Measurements from ENCODE around the gene STIL.
"Not testable (repeated sequence)": the region's sequence is repeated elsewhere in the genome, so short reads cannot be mapped to it uniquely, and the experiment has no call there.

Gene STIL

DNA sequence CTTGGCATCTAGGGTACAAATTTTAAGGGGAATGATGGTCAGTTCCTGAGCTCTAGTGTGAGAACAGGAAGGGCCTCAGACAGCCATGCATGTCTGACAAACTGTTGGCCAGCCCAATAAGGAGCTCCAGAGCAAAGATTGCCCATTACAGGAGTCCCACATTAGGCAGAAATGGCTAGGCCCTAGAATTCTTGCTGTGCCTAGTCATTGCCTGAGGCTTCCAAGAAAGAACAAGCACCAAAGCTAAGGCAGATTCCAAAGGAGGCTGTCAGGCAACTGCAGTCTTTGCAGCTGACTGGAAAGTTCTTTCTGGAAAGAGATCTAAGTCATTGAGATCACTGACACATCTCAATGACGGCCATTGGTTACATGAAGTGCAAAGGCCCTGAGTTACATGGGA, 3.9 kb upstream of the STIL start:
- DNase-seq, result no peak

DNA sequence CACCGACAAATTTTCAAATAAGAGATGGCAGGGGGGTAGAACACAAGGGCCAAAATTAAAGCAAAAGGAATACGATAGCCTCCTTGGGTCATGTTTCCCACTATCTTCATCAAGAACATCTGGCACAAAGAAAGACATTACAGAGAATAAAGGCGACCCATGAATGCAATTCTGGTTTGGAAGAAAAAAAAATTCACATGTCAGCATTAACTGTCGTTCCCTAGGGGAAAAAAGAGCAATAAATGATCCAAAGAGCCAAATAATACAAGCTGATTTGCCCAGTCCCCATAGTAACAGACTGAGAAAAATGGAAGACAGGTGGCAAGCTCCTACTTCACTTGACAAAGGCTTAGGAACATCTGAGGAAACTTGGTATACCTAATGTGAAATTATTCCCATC, 4.5 kb downstream of the STIL start:
- DNase-seq, result no peak

DNA sequence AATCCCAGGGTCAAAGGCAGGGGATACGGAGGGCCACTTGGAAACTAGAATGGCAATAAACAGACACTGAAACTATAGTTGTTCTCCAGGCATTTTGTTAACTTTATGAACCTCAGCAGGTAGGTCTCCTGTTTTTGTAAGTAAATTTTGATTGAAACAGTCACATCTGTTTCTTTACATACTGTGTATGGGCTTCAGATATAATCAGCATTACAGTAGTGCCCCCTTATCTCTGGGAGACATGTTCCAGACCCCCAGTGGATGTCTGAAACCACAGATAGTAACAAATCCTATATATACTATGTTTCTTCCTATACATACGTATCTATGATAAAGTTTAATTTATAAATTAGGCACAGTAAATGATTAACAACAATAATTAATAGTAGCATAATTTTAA, 11.5 kb downstream of the STIL start:
- DNase-seq, result no peak

DNA sequence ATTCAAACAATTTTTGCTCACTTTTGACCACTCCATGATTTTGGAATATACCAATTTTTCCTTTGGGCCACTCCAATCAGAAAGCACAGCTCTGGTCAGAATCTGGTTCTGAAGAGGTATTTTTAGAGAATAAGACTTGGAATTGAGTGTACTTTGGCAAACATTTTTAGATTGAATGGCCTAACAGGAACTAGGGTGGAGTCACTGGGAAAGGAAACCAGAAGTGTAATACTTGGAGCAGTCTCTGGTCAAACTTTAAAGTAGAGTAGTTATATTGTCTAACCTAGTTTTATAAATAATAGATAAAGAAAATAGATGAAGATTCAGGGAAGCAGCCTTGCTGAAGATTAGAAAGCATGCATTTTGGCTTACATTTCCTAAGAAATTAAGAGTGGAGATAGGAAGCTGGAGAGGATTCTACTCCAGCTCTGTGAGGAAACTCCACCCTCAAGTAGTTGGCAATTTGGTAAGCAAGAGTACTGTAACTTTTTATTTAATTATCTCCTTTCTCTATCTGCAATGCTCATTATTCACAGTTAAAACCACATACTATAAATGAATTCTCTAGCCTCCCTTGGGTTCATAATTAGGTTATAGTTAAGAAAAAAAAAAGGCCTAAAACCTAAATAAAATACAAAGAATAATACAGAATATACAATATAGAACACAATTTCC, 15.8 kb downstream of the STIL start:
- DNase-seq, result no peak

DNA sequence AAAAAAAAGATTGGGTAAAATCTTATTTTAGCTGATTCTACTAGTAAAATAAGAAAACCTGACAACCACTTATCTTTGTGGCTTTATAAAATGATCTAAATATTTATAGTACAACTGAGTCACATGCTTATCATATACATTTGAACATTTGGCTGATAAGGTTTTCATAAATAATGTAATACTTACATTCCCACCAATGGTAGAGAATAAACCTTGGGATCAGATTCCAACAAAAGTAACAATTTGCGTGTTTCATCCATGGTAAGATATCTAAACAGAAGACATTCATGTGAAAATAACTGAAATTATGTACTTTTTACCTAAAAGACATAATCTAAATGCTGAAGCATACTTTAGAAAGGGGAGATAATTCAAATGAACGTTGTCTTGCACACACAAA, 18.4 kb downstream of the STIL start:
- no peak for DNase-seq

DNA sequence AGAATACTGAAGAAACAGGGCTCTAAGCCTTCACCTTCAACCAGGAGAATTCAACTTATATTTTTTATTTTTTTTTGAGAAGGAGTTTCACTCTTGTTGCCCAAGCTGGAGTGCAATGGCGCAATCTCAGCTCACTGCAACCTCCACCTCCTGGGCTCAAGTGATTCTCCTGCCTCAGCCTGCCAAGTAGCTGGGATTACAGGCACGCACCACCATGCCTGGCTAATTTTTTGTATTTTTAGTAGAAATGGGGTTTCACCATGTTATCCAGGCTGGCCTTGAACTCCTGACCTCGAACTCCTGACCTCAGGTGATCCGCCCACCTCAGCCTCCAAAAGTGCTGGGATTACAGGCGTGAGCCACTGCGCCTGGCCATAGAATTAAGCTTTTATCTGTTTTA, 19.1 kb downstream of the STIL start:
- not testable (repeated sequence) for DNase-seq

DNA sequence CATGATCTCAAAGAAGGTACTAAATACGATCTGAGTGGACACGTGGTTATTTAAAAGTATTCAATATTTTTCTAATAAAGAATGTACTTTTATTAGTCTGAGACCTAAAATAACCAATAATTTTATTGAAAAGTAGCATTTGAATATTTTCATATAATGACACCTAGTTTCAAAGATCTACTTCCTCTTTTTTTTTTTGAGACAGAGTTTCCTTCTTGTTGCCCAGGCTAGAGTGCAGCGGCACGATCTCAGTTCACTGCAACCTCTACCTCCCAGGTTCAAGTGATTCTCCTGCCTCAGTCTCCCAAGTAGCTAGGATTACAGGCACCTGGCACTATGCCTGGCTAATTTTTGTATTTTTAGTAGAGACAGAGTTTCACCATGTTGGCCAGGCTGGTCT, 25.8 kb downstream of the STIL start:
- DNase-seq, result not testable (repeated sequence)

DNA sequence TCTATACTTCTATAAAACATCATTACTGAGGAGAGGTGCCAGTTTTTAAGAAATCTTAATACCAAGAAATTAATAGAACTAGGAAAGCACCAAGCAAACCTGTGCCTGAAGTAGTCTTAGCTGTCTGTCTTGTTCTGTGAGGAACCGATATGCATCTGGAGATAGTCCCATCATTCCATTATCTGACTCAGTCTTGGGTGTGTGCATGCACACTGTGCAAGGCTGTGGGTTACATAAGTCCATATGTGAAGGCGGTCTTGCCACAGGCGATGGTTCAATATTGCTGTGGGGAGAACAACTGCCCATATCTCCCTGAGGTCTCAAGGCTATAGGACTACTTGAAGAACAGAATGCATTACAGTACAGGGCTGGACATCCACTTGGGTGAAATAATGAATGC, 33.8 kb downstream of the STIL start:
- no peak for DNase-seq

DNA sequence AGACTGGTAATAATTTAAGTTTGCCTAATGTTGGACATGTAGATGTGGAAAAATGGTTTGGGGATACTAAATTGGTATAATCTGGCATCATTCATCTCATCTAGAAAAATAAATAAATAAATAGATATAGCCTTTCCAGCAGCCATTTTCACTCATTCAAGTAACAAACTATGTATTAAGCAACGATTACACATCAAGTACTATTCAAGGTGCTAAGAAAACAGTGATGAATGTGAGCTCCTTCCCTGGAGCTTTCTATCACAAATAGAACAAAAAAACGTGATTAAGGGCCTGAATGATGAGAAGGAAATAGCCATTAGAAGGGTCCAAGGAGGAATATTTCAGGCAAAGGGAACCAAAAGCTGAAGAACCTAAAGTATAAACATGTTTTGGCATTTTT, 37.1 kb downstream of the STIL start:
- no peak for DNase-seq

DNA sequence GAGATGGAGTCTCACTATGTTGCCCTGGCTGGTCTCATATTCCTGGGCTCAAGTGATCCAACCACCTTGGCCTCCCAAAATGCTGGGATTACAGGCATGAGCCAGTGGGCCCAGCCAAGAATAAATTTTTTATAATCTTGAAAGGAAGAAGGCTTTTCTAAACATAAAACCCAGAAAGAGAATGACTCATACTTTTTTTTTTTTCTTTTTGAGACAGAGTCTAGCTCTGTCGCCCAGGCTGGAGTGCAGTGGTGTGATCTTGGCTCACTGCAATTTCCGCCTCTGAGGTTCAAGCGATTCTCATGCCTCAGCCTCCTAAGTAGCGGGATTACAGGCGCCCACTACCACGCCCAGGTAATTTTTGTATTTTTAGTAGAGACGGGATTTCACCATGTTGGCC, 38.1 kb downstream of the STIL start:
- not testable (repeated sequence) for DNase-seq

DNA sequence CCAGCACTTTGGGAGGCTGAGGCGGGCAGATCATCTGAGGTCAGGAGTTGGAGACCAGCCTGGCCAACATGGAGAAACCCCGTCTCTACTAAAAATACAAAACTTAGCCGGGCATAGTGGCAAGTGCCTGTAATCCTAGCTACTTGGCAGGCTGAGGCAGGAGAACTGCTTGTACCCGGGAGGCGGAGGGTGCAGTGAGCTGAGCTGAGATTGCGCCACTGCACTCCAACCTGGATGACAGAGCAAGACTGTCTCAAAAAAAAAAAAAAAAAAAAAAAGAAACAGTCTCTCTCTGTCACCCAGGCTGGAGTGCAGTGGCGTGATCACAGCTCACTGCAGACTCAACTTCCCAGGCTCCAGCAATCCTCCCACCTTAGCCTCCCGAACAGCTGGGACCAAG, 48.4 kb downstream of the STIL start:
- DNase-seq, result not testable (repeated sequence)

DNA sequence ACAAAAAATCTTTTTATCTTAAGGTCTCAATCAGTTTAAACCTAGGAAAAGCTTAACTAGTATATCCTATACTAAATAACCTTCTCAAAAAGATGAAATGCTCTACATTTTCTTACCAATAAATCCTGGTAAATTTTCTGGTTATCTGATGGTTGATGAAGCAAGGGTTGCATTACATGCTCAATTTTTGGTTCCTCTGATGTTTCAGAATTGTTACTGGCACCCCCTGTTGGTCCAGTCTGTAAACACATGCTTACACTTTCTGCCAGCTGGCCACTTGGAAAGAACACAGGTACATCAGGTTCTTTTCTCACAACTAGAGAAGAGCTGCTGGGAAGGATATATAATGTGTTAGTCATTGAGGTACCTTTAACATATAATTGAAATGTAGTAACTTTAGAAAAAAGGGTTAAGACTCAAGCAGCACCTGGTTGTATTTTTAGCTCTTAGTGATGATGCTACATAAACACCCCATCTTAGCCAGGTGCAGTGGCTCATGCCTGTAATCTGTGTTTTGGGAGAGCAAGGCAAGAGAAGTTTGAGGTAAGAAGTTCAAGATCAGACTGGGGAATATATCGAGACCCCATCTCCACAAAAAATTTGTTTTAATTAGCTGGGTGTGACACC, 51.0 kb downstream of the STIL start:
- DNase-seq, result peak; percentile 54

DNA sequence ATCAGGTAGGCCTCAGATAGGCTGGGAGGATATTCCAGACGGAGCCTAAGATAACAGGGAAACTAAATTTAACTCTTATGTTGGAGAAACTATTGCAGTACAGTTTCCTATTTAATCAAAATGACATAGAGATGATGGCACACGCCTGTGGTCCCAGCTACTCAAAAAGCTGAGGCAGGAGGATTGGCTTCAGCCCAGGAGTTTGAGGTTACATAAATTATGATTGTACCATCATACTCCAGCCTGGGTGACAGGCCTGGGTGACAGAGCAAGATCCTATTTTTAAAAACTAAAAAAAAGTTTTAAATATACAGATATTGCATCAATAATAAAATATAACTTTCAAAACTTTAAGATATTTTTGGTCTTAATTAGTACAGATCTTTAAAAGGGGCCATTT, 56.7 kb downstream of the STIL start:
- no peak for DNase-seq

DNA sequence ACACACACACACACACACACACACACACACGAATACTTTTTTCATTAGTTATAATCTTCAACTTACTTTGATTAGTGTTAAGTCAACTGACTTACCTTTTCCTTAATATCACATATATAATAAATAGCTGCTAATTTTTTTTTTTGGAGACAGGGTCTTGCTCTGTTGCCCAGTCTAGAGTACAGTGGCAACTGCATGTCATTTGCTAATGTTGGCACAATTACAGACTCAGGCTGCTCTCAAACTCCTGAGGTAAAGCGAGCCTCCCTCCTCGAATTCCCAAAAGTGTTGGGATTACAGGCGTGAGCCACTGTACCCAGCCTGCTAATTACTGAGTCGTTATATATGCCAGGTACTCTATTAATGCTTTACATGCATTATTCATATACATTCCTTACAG, 61.2 kb downstream of the STIL start:
- DNase-seq, result no peak

DNA sequence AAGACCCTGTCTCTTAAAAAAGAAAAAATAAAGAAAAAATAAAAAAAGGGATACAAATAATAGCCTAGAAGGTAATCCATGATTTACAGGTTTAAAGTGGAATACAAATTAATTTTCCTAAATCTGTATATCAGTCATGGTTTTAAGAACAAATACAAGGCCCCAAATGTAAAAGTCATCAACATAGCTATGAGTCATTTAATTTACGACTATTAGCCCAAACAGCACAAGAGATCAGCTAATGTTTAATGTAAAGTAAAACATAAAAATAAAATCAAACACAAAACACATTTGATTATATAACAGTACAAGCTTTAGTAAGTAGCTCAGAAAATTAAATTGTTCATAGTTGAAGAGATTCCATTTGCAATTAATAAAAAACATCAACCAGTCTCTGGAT, 61.6 kb downstream of the STIL start:
- DNase-seq, result no peak

DNA sequence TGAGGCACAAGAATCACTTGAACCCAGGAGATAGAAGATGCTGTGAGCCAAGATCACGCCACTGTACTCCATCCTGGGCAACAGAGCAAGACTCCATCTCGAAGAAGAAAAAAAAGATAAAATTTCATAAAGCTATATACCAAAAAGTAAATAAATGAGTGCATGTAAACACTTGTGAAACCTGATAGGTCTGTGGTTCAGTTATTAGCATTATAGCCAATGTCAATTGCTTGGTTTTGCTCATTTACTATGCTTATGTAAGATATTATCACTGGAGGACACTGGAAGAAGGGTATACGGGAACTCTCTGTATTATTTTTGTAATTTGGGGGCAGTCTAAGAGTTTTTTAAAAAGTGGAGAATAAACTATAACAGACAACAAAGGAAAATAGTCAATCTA, 64.2 kb downstream of the STIL start:
- DNase-seq, result no peak

DNA sequence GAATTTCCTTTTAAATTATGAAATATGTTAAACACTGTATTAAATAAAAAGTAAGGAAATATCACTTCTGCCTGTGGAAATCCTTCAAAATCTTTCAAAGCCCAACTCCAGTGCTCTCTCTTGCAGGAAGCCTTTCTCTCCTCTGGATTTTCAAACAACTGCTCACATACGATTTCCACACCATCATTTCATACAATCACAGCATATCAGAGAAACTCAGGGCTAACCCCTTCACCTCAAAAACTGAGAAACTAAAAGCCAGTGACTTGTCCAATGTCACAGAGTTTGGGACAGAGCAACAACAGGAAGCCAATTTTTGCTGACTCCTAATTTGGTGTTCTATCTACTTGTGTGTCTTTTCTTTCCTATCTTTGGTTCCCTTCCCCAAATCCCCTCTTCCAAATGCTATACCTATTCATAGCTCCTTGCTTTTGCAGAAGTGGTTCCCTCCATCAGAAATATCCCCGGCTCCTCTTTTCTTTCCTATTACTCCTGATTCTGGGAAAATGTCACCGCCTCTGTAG, 69.5 kb downstream of the STIL start:
- DNase-seq, result no peak

DNA sequence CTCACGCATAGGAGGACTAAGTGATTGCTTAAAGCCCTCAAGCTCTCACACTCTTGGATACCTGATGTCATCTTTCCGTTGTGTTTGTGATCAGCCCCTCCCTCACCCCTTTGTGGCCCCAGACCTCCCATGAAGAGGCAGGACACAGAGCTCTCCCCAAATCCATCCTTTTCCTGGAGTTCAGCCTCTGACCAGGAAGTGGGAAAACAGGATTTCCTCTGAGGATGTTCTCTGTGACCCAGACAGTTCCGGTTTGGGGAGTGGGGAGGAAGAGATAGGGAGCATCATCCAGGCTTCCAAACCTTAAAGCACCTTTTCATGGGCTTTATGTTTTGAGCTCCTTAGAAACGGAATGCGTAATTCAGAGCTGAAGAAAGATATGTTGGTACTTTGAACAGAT, 70.0 kb downstream of the STIL start:
- no peak for DNase-seq

DNA sequence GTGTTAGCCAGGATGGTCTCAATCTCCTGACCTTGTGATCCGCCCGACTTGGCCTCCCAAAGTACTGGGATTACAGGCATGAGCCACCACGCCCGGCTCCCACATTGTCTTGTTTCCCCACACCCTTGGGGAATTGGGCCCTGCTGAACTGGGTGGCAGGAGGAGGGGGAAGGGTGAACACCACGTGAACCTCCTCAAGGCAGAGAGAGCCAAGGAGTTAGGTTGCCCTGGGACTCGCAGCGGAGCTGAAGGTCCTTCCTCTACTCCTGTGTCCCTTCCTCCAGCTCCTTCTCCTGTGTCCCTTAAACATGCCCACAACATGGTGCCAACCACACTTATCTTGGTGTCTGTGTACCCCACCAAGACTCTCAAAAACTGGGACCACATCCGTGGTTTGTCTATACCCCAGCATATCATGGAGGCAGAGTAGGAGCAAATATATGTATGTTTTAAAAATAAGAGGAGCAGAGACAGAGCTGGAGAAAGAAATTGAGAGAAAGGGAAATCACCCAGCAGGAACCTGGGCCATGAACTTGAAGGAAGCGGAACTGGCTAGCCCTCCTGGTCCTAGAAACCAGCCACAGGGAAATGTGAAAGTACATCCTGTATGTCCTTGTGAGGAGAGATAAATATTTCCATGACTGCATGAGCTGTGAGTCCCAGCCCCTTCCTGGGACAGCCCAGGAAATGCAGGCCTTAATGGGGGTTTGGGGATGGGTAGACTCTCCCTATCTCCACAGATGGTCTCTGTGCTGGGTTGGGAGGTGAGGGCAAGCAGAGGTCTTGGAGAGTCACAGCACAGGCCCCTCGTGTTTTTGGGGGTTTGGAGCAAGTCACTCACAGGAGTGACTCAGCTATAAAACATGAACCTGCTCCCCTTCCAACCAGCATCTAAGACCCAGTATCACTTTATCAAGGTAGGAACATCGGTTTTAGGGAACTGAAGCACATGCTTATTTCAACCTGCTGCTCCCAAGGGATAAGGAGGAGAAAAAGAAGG, 72.5 kb downstream of the STIL start:
- DNase-seq, result no peak

DNA sequence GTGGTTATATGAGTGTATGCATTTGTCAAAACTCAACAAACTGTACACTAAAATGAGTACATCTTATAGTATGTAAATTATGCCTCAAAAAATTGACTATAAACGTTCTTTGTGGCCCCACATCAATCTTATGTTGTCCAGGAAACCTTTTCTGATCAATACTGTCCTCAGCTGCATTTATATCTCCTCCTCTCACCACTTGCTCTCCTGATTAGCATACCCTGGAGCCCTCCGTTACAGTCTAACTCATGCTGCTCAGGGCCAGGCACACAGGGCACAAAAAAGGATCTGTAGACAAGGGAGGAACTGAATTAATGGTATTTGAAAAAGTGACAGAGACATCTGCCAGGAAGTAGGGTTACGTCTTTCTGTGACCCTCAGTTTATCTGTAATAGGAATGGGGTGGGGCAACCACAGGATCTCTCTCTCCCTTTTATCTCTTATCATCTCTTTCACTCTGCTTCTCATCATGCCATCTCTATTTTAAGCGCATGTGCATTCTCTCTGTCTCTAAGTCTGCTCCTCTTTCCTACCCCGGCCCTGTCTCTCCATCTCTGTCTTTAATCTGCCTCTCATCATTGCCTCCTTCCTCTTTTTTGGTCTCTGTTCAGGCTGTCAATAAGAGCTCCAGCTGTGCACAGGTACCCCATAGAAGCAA, 74.9 kb downstream of the STIL start:
- DNase-seq, result no peak

DNA sequence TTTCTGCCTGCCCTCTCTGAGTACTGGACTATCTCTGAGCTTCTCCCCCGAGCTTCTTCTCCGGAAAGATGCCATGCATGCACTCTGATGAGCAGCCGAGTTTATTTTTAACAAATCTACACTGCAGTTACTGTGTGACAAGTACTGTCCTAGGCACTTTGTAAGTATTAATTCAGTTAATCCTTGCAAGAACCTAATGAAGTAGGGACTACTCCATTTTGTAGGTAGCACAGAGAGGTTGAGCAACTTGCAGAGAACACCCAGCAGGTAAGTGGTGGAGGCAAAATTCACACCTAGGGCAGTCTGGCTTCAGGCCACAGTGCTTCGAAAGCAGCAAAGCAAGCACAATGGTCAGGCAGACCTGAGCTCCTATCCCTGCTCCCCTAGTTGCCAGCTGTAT, 78.1 kb downstream of the STIL start:
- DNase-seq, result no peak

DNA sequence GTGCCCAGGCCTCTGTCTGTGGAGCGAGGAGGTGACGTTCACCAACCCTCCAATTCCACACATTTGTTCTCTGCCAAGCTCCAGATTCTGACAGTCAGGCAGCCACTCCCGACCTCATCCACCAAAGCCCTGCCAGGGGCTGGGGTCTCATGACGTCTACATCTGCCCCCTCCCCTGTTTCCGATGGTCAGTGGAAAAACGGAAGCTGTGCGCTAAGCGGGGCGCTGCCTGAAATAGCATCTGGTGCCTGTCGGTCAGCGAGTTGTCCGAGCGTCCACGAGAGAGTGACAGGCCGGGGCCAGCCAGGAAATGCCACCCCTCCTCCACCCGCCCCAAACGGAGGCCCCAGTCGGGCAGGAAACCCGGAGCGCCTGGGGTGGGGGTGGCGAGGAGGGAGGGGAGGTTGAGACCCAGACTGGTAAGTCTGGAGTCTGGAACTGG, 78.7 kb downstream of the STIL start:
- DNase-seq, result no peak

DNA sequence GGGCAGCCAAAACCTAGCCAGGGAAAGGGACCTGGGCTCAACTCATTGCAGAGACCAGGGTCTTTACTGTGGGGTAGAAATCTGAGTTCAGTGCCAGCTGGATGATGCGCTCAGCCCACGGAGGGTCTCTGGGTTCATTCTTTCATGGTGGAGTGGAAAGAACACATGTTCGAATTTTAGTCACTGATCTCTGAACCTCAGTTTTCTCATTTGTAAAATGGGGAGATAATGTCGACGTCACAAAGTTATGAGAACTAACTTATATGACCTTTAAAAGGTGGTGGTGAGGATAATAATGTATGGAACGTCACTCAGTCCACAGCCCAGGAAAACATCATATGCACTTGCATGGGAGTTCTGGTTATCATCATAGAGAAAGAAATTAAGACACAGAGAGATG, 80.8 kb downstream of the STIL start:
- no peak for DNase-seq
